Esophagus muscularis mucosa (tissue), 4 donors: ENCODE results near the gene HBS1L.

Experiments
- CTCF ChIP-seq, 3 experiments: fragments of 200-600 bp in 2 of 3; fragments of 450-650 bp in 1 of 3; sonication (generic) in 2 of 3; IDR thresholded peaks; one replicate each; pipeline ENCODE4 v1.5.1; 2017 to 2019; ENCODE audit warnings: antibody characterized with exemption in 3 of 3, mild to moderate bottlenecking in 2 of 3, moderate library complexity in 1 of 3
- EP300 ChIP-seq: sonication (generic); formaldehyde crosslinking; IDR thresholded peaks from one replicate; pipeline ENCODE4 v1.6.1; 2017; ENCODE audit warnings: antibody characterized with exemption
- POLR2A ChIP-seq: fragments of 450-650 bp; IDR thresholded peaks from one replicate; pipeline ENCODE4 v1.6.1; 2017; ENCODE audit warnings: antibody characterized with exemption, moderate library complexity, mild to moderate bottlenecking, low read depth
- POLR2AphosphoS5 ChIP-seq, 2 donors: sonication (generic); formaldehyde crosslinking; IDR thresholded peaks; one replicate each; pipeline ENCODE4 v1.6.1; 2017; ENCODE audit warnings: antibody characterized with exemption in 2 of 2

DNA sequence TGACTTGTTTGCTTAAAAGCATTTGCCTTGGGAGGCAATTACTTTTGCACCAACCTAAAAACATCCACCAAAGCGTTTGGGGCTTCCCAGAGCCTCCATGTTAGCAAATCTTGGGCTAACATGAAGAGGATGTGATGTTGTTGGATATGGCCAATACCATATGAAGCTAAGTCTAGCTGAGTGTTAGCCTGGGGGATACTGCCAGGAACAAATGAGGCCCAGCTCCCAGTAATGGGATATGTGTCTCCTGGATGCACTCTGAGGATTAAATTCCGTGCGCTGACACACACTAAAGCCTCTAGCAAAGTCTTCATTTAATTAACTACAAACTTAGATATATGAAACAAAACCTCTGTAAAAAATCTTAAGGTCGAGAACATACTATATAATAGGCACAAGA lies 35.3 kb upstream of the HBS1L start:
- no peak for TF ChIP-seq POLR2A
- TF ChIP-seq EP300, result no peak
- TF ChIP-seq CTCF (IDR thresholded peaks at IDR 0.05), result no peak
- no peak for TF ChIP-seq POLR2AphosphoS5 (IDR thresholded peaks at IDR 0.05)
